ENCODE data around the gene HBQ1.
"Not testable (repeated sequence)": the region's sequence is repeated elsewhere in the genome, so short reads cannot be mapped to it uniquely, and the experiment has no call there.

The HBQ1 gene

GRCh38 chr16:153129-153521 lies 27.1 kb upstream of the HBQ1 start:
- TF ChIP-seq ZBTB11 (tag by site-specific recombination; conservative IDR thresholded peaks at IDR 0.05; ENCODE audit: low read depth), result 0 out of 2 replicates have a peak, but pooled peaks have one; percentile 40
- CTCF ChIA-PET, result interaction anchor here (0.7 kb wide), 1 partner anchor 183 kb away, joined by 3 read pairs; no protein-coding TSS in a partner anchor
- H3K4me3 ChIP-seq (ENCODE audit: low read depth, low read length); H3K9me3 ChIP-seq (ENCODE audit: control insufficient read depth, insufficient read depth, low read depth, low read length); H3K27ac ChIP-seq (ENCODE audit: extremely low read depth, low read depth, low read length); H3K4me1 ChIP-seq (ENCODE audit: control insufficient read depth, insufficient read depth, low read length); POLR2A ChIA-PET; H3K36me3 ChIP-seq (ENCODE audit: control insufficient read depth in 2 of 2, insufficient read depth in 1 of 2, low read length in 2 of 2): not testable (repeated sequence)

- H3K4me1 ChIP-seq (ENCODE audit: control insufficient read depth, insufficient read depth, low read length); H3K9me3 ChIP-seq (ENCODE audit: control insufficient read depth, insufficient read depth, low read depth, low read length); H3K4me3 ChIP-seq (ENCODE audit: low read depth, low read length); CTCF ChIA-PET; H3K27ac ChIP-seq (ENCODE audit: extremely low read depth, low read depth, low read length); H3K36me3 ChIP-seq (ENCODE audit: control insufficient read depth in 2 of 2, insufficient read depth in 1 of 2, low read length in 2 of 2): not testable (repeated sequence)
- POLR2A ChIA-PET, result interaction anchor here (0.7 kb wide), 1 partner anchor 100 kb away, joined by 4 read pairs; the partner anchor contains the start of genes POLR3K and SNRNP25
Measured at GRCh38 chr16:153550-154216, 26.6 kb upstream of the HBQ1 start.

- Histone ChIP-seq H3K27ac (ENCODE audit: extremely low read depth, low read depth, low read length) (peak overlapping the region; percentile 34; the same call in 1 of the 2 replicates), H3K9me3 (ENCODE audit: control insufficient read depth, insufficient read depth, low read depth, low read length) (no peaks in the 10 kb centered on the region), H3K36me3 (ENCODE audit: control insufficient read depth in 2 of 2, insufficient read depth in 1 of 2, low read length in 2 of 2) (no peaks in the 10 kb centered on the region), H3K4me1 (ENCODE audit: control insufficient read depth, insufficient read depth, low read length) (no peaks in the 10 kb centered on the region), H3K4me3 (ENCODE audit: low read depth, low read length) (peak overlapping the region; percentile 36)
- ChIA-PET CTCF (no interaction called here), POLR2A (interaction anchor here (0.6 to 0.7 kb wide), 2 partner anchors 101 to 1225 kb away, joined by 4 read pairs; partner anchors contain the start of genes POLR3K and SNRNP25)
- TF ChIP-seq ZNF280C (tag by site-specific recombination; IDR thresholded peaks at IDR 0.05), result no peak
- TF ChIP-seq ZBTB20 (tag by site-specific recombination; IDR thresholded peaks at IDR 0.05), result peak; percentile 38; the same call in 1 of the 2 replicates
- no peak for TF ChIP-seq BCL11A (tag by site-specific recombination; IDR thresholded peaks at IDR 0.05; ENCODE audit: low read depth)
- peak; percentile 75 for TF ChIP-seq ZIC2 (tag by site-specific recombination; IDR thresholded peaks at IDR 0.05)
- TF ChIP-seq ZNF596 (tag by site-specific recombination; IDR thresholded peaks at IDR 0.05), result no peak
- TF ChIP-seq ZNF692 (tag by site-specific recombination; IDR thresholded peaks at IDR 0.05), result 0 out of 2 replicates have a peak, but pooled peaks have one; percentile 14
- peak; percentile 73 for TF ChIP-seq SP3 (tag by site-specific recombination; IDR thresholded peaks at IDR 0.05)
- no peak for TF ChIP-seq ZNF26 (tag by site-specific recombination; IDR thresholded peaks at IDR 0.05)
- no peak for TF ChIP-seq ZBTB11 (tag by site-specific recombination; conservative IDR thresholded peaks at IDR 0.05; ENCODE audit: low read depth)
- no peak for TF ChIP-seq HIC1 (tag by site-specific recombination; IDR thresholded peaks at IDR 0.05)
- TF ChIP-seq MZF1 (tag by site-specific recombination; IDR thresholded peaks at IDR 0.05; ENCODE audit: borderline replicate concordance), result no peak
- no peak for TF ChIP-seq ZNF10 (tag by site-specific recombination; IDR thresholded peaks at IDR 0.05)
Measured at GRCh38 chr16:154217-155030, 25.8 kb upstream of the HBQ1 start.
